Erythroblast (primary cell): ENCODE data around the gene CALM1.

Source experiments
- GATA1 ChIP-seq: IDR thresholded peaks from 2 replicates; pipeline ENCODE4 v1.6.1; 2011; ENCODE audit warnings: low read depth, mild to moderate bottlenecking, control low read depth, low read length, moderate library complexity
- POLR2A ChIP-seq: IDR thresholded peaks from 2 replicates; pipeline ENCODE4 v1.6.1; 2011; ENCODE audit warnings: mild to moderate bottlenecking, low read length

DNA sequence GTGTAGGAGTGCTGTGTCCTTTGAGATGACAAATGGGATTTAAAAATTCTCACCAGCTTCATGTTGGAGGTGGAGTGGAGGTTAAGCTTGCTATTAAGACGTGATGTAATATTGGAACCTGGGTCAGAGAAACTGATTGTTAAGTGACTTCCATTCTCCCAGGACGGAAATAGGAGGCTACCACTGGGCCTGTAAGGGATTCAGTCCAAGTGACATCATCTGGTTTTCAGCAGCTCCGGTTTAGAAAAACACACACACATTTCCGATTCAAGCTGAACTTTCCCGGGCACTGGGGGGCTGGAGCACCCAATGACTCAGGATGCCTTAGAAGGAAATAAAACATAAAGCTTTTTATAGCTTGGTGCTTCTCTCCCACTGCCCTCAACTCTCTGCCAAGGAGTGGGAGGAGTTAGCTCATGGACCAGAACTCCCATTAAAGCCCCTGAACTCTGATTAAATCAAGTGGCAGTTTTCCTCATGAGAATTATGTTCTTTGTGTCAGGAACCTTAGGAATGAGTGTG is 12.4 kb downstream of the CALM1 start:
- no peak for TF ChIP-seq POLR2A
- no peak for TF ChIP-seq GATA1
